Lung microvascular endothelial cell (primary cell): ENCODE data around the gene CRIM1. TPM values are rescaled to one million over a fixed set of nuclear protein-coding genes. Genes with fewer than 3 reads are reported as not detected.

Source experiments
- DNase-seq, 2 donors: peaks; one replicate each; pipeline versions ENCODE4 v3.0.0 to v3.0.0-alpha.2; 2010; ENCODE audit warnings: low read depth in 2 of 2
- total RNA-seq: library from RNA; depleted of rRNA; stranded (reverse); fragments of >200 nt; gene quantifications from 2 replicates; pipeline ENCODE4 v1.2.1, GENCODE V29; 2014

Gene CRIM1
- total RNA-seq, 1 donor from 2014 or later = 583 TPM

GRCh38 chr2:36547906-36548305 is 192.3 kb downstream of the CRIM1 start:
- DNase-seq = no peak

DNA sequence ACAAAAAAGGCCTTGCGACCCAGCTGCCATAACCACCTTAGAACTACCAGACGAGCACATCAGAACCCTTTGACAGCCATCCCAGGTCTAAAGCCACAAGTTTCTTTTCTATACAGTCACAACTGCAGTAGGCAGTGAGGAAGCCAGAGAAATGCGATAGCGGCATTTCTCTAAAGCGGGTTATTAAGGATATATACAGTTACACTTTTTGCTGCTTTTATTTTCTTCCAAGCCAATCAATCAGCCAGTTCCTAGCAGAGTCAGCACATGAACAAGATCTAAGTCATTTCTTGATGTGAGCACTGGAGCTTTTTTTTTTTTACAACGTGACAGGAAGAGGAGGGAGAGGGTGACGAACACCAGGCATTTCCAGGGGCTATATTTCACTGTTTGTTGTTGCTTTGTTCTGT is 193.6 kb downstream of the CRIM1 start:
- DNase-seq = peak; percentile 78 to 92

- peak in 1 of 2 donors; percentile 27 for DNase-seq
These were observed 194.4 kb downstream of the CRIM1 start for GRCh38 chr2:36550006-36550405.

DNA sequence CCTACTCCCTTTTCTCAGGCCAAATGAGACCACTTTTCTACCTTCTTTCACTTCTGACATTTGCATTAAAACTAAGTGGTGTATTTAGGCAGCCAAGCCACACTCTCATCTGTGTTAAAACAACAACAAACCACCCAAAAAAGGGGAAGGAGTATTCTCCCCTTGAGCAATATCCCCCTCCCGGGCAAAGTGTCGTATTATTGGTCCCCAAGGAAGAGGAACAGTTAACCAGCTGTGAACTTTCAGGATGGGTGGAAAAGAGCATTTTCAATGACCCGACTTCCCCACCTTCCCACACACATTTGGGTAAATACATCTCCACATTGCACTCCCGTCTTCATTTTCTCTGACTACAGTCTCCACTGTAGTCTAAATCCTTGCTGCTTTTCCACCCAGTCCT is 198.1 kb downstream of the CRIM1 start:
- DNase-seq = no peak

DNA sequence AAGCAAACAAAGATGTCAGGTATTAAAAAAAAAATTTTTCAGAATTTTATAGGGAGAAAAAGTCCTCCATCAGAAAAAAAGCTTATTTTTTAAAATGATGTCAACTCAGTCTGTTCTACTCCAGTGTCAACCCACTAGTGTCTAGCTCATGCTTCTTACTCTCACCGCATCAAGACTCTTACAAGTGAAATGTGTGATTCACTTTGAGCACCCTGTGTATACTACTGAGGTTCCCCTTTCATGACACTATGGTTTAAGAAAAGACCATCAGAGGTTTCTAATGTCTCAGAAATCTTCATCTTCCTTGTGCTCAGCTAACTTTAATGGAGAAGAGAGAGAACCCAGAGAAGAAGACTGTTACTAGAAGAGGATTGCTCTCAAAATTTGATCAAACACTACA is 199.0 kb downstream of the CRIM1 start:
- DNase-seq = no peak

GRCh38 chr2:36555789-36556188 is 200.2 kb downstream of the CRIM1 start:
- DNase-seq = no peak

GRCh38 chr2:36556842-36557241 is 201.3 kb downstream of the CRIM1 start:
- DNase-seq = no peak

- no peak for DNase-seq
These were observed 203.8 kb downstream of the CRIM1 start for GRCh38 chr2:36559221-36559942.

- DNase-seq = no peak
These were observed 205.1 kb downstream of the CRIM1 start for GRCh38 chr2:36560726-36561125.

DNA sequence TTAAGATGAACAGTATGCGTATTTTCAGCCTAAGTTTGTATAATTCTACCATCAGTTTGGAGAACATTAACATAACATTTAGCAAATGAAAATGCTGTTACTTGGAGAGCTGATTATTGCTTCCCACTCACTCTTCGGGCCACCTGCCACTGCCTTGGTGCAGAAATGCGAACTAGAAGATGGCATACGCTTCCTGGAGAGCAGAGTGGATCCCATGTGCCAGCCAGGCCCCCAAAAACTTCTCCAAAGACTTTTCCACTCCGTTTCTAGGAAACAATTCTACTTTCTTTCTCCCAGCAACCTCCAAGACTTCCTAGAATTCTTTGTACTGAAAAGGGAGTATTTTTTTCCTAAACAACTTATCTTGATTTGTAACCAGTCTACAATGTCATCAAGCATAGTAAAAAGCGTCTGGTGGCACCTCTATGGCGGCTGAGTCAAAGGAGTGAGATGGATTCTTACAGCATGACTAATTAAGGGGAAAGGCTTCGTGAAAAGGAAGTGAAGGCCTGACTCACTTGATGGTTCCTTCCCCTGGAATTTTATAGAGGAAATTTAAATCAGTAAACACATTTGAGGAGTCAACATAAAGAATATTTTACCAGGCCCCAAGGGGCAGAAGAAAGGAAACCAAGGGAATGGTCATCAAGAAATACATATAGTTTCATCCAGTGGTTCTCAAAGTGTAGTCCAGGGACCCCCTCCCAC is 205.8 kb downstream of the CRIM1 start:
- DNase-seq = peak; percentile 62 to 97

GRCh38 chr2:36562240-36562639 is 206.7 kb downstream of the CRIM1 start:
- peak in 1 of 2 donors; percentile 70 for DNase-seq

GRCh38 chr2:36562973-36563532 is 207.5 kb downstream of the CRIM1 start:
- peak; percentile 46 to 64 for DNase-seq

GRCh38 chr2:36564377-36564930 is 208.9 kb downstream of the CRIM1 start:
- peak in 1 of 2 donors; percentile 77 for DNase-seq

DNA sequence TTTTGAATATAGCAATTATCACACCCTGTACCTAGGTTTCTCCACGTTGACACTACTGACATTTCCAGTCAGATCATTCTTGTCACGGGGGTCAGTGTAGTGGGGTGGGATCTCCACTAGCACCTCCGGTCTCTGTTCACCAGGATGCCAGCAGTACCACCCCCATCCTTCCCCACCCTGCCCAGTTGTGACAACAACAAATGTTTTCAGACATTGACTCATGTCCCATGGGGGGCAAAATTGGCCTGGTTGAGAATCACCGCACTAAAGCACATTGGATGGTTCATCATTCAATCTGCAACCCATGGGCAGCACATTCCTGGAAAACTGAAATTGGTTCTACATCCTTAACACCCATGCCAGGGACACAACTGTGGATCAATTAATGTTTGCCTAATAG is 210.1 kb downstream of the CRIM1 start:
- peak in 1 of 2 donors; percentile 32 for DNase-seq

DNA sequence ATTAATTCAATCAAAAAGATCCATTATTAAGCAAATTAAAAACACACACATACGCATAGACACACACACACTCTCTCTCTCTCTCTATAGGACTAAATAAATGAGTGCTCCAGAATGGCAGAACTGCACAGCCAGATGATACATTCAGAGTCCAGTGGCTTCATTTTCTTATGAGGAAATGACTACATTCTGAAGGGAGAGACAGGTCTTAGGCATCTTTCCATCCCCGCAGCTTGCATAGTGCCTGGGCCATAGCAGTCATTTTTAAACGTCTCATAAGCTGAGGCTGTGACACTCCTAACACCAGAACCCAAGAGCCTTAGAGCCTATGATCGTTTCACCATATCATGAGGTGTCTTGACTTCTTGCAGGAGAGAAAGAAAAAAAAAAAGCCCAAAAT is 211.3 kb downstream of the CRIM1 start:
- DNase-seq = peak in 1 of 2 donors; percentile 55

- peak in 1 of 2 donors; percentile 37 for DNase-seq
These were observed 212.3 kb downstream of the CRIM1 start for GRCh38 chr2:36567711-36568408.

- DNase-seq = peak; percentile 65 to 94
These were observed 213.1 kb downstream of the CRIM1 start for GRCh38 chr2:36568516-36569246.

GRCh38 chr2:36569267-36569856 is 213.8 kb downstream of the CRIM1 start:
- DNase-seq = peak; percentile 37 to 51

GRCh38 chr2:36570416-36570815 is 214.8 kb downstream of the CRIM1 start:
- peak in 1 of 2 donors; percentile 44 for DNase-seq

GRCh38 chr2:36572054-36572718 is 216.6 kb downstream of the CRIM1 start:
- DNase-seq = no peak
